Keratinocyte (primary cell): Measurements from ENCODE around the gene NEK8.

Source experiments
- CTCF ChIP-seq, 3 experiments: IDR thresholded peaks in 1 of 3; conservative IDR thresholded peaks in 1 of 3; optimal IDR thresholded peaks in 1 of 3; 2 replicates in 2 of 3; 3 replicates in 1 of 3; pipeline versions ENCODE3 to v1.5.1; 2011; ENCODE audit warnings: low read length in 3 of 3, mild to moderate bottlenecking in 3 of 3, moderate library complexity in 2 of 3, control low read depth in 1 of 3, inconsistent platforms in 1 of 3; ENCODE audit not compliant: insufficient read depth in 2 of 3; ENCODE audit errors: extremely low read depth in 1 of 3
- EZH2 ChIP-seq: IDR thresholded peaks from one replicate; pipeline ENCODE4 v1.6.1; 2012; ENCODE audit warnings: inconsistent platforms, mild to moderate bottlenecking, low read length, moderate library complexity

GRCh38 chr17:28756049-28756804 lies 27.6 kb downstream of the NEK8 start:
- TF ChIP-seq CTCF (optimal IDR thresholded peaks at IDR 0.05 in 1 of 3, IDR thresholded peaks at IDR 0.05 in 1 of 3, conservative IDR thresholded peaks at IDR 0.05 in 1 of 3; ENCODE audit: extremely low read depth in 1 of 3, insufficient read depth in 2 of 3, low read length in 3 of 3) (no peak), EZH2 (no peak)
